Endothelial cell of umbilical vein (primary cell): ENCODE results near the gene TPSB2. TPM values are rescaled to one million over a fixed set of nuclear protein-coding genes. Genes with fewer than 3 reads are reported as not detected.

Experiments
- BruUV-seq: library from RNA; stranded (reverse); fragments of 400-500 nt; replicated peaks from 2 replicates; lab custom pipeline; 2021; lab: Mats Ljungman, UMichigan
- CTCF ChIA-PET: fragments of 300-600, 350-600 bp; sonication (Branson Sonifier 250); formaldehyde crosslinking; loops from one replicate; lab custom pipeline; 2021; ENCODE audit warnings: antibody characterized with exemption, inconsistent platforms; lab: Charles Lee
- POLR2A ChIA-PET: fragments of 300-600, 350-600 bp; sonication (Branson Sonifier 250); formaldehyde crosslinking; loops from one replicate; lab custom pipeline; 2021; ENCODE audit warnings: antibody characterized with exemption, inconsistent platforms; lab: Charles Lee
- DNase-seq: peaks from one replicate; pipeline ENCODE4 v3.0.0-alpha.2; 2011; ENCODE audit warnings: low read depth, low spot score
- FAIRE-seq: peaks from 2 replicates; lab custom pipeline; 2011; peaks lifted over from hg19 to GRCh38; lab: Jason Lieb, UNC
- H2AFZ ChIP-seq: 2 replicates; pipeline ENCODE4 v1.6.0; 2012; ENCODE audit warnings: low read depth, low read length, control low read depth, inconsistent platforms
- H3K27ac ChIP-seq: 2 replicates; pipeline ENCODE4 v1.5.1; 2011; ENCODE audit warnings: low read depth, mild to moderate bottlenecking, control low read depth, low read length, moderate library complexity; ENCODE audit not compliant: insufficient read depth
- H3K27me3 ChIP-seq, 2 experiments: 2 replicates each; pipeline versions ENCODE4 v1.6.0 to v1.6.1; 2011; ENCODE audit warnings: low read length in 2 of 2, mixed read lengths in 1 of 2; ENCODE audit not compliant: control insufficient read depth in 2 of 2, insufficient read depth in 2 of 2
- H3K36me3 ChIP-seq, 2 experiments: 2 replicates in 1 of 2; 3 replicates in 1 of 2; pipeline ENCODE4 v1.5.1; 2011; ENCODE audit warnings: low read length in 2 of 2, mild to moderate bottlenecking in 1 of 2, moderate library complexity in 1 of 2; ENCODE audit not compliant: control insufficient read depth in 2 of 2, insufficient read depth in 2 of 2; ENCODE audit errors: extremely low read depth in 1 of 2
- H3K4me1 ChIP-seq: 3 replicates; pipeline ENCODE4 v1.5.1; 2011; ENCODE audit warnings: mild to moderate bottlenecking, low read length; ENCODE audit not compliant: control insufficient read depth, insufficient read depth; ENCODE audit errors: extremely low read depth
- H3K4me2 ChIP-seq: 2 replicates; pipeline ENCODE4 v1.6.1; 2011; ENCODE audit warnings: low read length, control low read depth, mixed read lengths; ENCODE audit not compliant: insufficient read depth
- H3K4me3 ChIP-seq, 3 experiments: fragments of 200-600 bp in 1 of 3; sonication (generic), shearing (Covaris generic) in 1 of 3; replicated peaks in 1 of 3; 2 replicates each; pipeline ENCODE4 v1.5.1; 2011 to 2016; ENCODE audit warnings: control low read depth in 3 of 3, low read length in 3 of 3, mild to moderate bottlenecking in 2 of 3, inconsistent platforms in 1 of 3, low read depth in 1 of 3, moderate library complexity in 1 of 3; ENCODE audit not compliant: insufficient read depth in 1 of 3
- H3K79me2 ChIP-seq: 2 replicates; pipeline ENCODE4 v1.6.0; 2012; ENCODE audit warnings: low read length, inconsistent platforms; ENCODE audit not compliant: control insufficient read depth, insufficient read depth
- H3K9ac ChIP-seq: replicated peaks from 2 replicates; pipeline ENCODE3; 2011; ENCODE audit warnings: low read length, control low read depth; ENCODE audit not compliant: insufficient read depth; ENCODE audit errors: extremely low read depth
- H3K9me1 ChIP-seq: replicated peaks from 3 replicates; pipeline ENCODE4 v1.6.0; 2011; ENCODE audit warnings: mild to moderate bottlenecking, low read length; ENCODE audit not compliant: control insufficient read depth, insufficient read depth; ENCODE audit errors: extremely low read depth
- H3K9me3 ChIP-seq: replicated peaks from 2 replicates; pipeline ENCODE4 v1.5.1; 2012; ENCODE audit warnings: low read length, inconsistent platforms; ENCODE audit not compliant: control insufficient read depth, insufficient read depth
- H4K20me1 ChIP-seq: replicated peaks from 2 replicates; pipeline ENCODE3; 2011; ENCODE audit warnings: mild to moderate bottlenecking, low read length; ENCODE audit not compliant: control insufficient read depth, insufficient read depth; ENCODE audit errors: extremely low read depth
- EZH2 ChIP-seq: IDR thresholded peaks from 2 replicates; pipeline ENCODE4 v1.6.1; 2012; ENCODE audit warnings: borderline replicate concordance, low read depth, mild to moderate bottlenecking, moderate library complexity, low read length, inconsistent platforms; ENCODE audit not compliant: severe bottlenecking
- FOS ChIP-seq: IDR thresholded peaks from 2 replicates; pipeline ENCODE4 v1.6.1; 2011; ENCODE audit warnings: mild to moderate bottlenecking, low read length, moderate library complexity, borderline replicate concordance; ENCODE audit not compliant: insufficient read depth
- GATA2 ChIP-seq: IDR thresholded peaks from 2 replicates; pipeline ENCODE4 v1.7.0; 2011; ENCODE audit warnings: low read depth, mild to moderate bottlenecking, moderate library complexity, mixed read lengths, low read length; ENCODE audit not compliant: insufficient read length, insufficient read depth
- JUN ChIP-seq: IDR thresholded peaks from 2 replicates; pipeline ENCODE4 v1.6.1; 2011; ENCODE audit warnings: borderline replicate concordance, low read depth; ENCODE audit not compliant: insufficient read length, insufficient read depth
- MYC ChIP-seq: IDR thresholded peaks from one replicate; pipeline ENCODE4 v1.6.1; 2011; ENCODE audit warnings: mild to moderate bottlenecking, low read depth, low read length
- POLR2A ChIP-seq: IDR thresholded peaks from 2 replicates; pipeline ENCODE4 v1.6.1; 2012; ENCODE audit warnings: low read depth, mild to moderate bottlenecking, control low read depth, low read length
- POLR2AphosphoS5 ChIP-seq: IDR thresholded peaks from 2 replicates; pipeline ENCODE4 v1.6.1; 2012; ENCODE audit warnings: low read depth, mild to moderate bottlenecking, control low read depth, low read length, moderate library complexity; ENCODE audit not compliant: insufficient read depth
- dilution Hi-C: fragments of 300-500 bp; cut with MboI; formaldehyde crosslinking; loops from one replicate; pipeline ENCODE4 v1.15.0; 2019; ENCODE audit warnings: low sequenced_read_pairs; ENCODE audit not compliant: extremely low pct_ligation_motif_present
- intact Hi-C: fragments of 100-400 bp; cut with micrococcal nuclease; formaldehyde crosslinking; loops from one replicate; pipeline ENCODE4 v1.10.0; 2022
- polyA plus RNA-seq, 4 experiments: library from polyadenylated mRNA; depleted of rRNA in 3 of 4; stranded (reverse) in 3 of 4; unstranded in 1 of 4; fragments of >200 nt; gene quantifications; 2 replicates each; pipeline versions ENCODE4 v1.2.1 to v1.2.3, GENCODE V29; 2011 to 2012; ENCODE audit warnings: missing spikeins in 1 of 4
- total RNA-seq: library from RNA; stranded (reverse); gene quantifications from 2 replicates; pipeline ENCODE4 v1.2.3, GENCODE V29; 2021
- TF ChIP-seq, protein P1 (sequence below): IDR thresholded peaks from 2 replicates; pipeline ENCODE4 v1.6.1; 2011; ENCODE audit not compliant: insufficient read depth, insufficient read length
- TF ChIP-seq, protein P2 (sequence below), 2 donors: IDR thresholded peaks; 1 replicate in 1 of 2; 2 replicates in 1 of 2; pipeline ENCODE4 v1.5.1; 2011; ENCODE audit warnings: low read length in 2 of 2, mild to moderate bottlenecking in 2 of 2, moderate library complexity in 2 of 2, control low read depth in 1 of 2, inconsistent platforms in 1 of 2, low read depth in 1 of 2; ENCODE audit not compliant: insufficient read depth in 1 of 2; ENCODE audit errors: extremely low read depth in 1 of 2

Gene TPSB2
- total and polyA plus RNA-seq, 2 donors (not counting 3 experiments of a cell fraction or from before 2014, with no cell fraction given), result not detected

DNA sequence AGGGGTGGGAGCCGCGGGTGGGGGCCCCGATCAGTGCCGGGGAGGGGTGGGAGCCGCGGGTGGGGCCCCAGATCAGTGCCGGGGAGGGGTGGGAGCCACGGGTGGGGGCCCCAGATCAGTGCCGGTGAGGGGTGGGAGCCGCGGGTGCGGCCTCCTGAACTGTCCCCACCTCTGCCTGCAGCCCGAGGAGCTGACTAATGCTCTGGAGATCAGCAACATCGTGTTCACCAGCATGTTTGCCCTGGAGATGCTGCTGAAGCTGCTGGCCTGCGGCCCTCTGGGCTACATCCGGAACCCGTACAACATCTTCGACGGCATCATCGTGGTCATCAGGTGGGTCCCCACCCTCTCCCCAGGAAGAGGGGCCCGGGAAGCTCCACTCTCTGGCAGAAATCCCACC lies 25.1 kb downstream of the TPSB2 start:
- H3K9me3 ChIP-seq, result no peaks in the 10 kb centered on the region
- H3K27me3 ChIP-seq, result no peaks in the 10 kb centered on the region
- dilution Hi-C loops, result no loop called here
- no peak overlapping the region for H3K9ac ChIP-seq
- no TSS peak for BruUV-seq
- H3K9me1 ChIP-seq, result no peaks in the 10 kb centered on the region
- no peak overlapping the region for H2AFZ ChIP-seq
- no peak for DNase-seq
- H4K20me1 ChIP-seq, result no peaks in the 10 kb centered on the region
- TF ChIP-seq POLR2AphosphoS5, result no peak
- no peak for TF ChIP-seq MYC
- TF ChIP-seq, protein P1, sequence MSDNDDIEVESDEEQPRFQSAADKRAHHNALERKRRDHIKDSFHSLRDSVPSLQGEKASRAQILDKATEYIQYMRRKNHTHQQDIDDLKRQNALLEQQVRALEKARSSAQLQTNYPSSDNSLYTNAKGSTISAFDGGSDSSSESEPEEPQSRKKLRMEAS, result no peak
- TF ChIP-seq JUN, result no peak
- no peak for TF ChIP-seq EZH2
- TF ChIP-seq, protein P2, sequence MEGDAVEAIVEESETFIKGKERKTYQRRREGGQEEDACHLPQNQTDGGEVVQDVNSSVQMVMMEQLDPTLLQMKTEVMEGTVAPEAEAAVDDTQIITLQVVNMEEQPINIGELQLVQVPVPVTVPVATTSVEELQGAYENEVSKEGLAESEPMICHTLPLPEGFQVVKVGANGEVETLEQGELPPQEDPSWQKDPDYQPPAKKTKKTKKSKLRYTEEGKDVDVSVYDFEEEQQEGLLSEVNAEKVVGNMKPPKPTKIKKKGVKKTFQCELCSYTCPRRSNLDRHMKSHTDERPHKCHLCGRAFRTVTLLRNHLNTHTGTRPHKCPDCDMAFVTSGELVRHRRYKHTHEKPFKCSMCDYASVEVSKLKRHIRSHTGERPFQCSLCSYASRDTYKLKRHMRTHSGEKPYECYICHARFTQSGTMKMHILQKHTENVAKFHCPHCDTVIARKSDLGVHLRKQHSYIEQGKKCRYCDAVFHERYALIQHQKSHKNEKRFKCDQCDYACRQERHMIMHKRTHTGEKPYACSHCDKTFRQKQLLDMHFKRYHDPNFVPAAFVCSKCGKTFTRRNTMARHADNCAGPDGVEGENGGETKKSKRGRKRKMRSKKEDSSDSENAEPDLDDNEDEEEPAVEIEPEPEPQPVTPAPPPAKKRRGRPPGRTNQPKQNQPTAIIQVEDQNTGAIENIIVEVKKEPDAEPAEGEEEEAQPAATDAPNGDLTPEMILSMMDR (IDR thresholded peaks at IDR 0.05; ENCODE audit: extremely low read depth in 1 of 2, insufficient read depth in 1 of 2, low read depth in 1 of 2, low read length in 2 of 2), result no peak
- TF ChIP-seq POLR2A, result no peak
- no peak for TF ChIP-seq FOS
- TF ChIP-seq GATA2, result no peak
- CTCF ChIA-PET, result interaction anchor here (1.2 kb wide), 1 partner anchor 9 kb away, joined by 3 read pairs; no protein-coding TSS in a partner anchor
- H3K4me1 ChIP-seq, result no peaks in the 10 kb centered on the region
- H3K4me2 ChIP-seq, result no peak overlapping the region
- H3K27ac ChIP-seq, result no peak overlapping the region
- no peak overlapping the region for H3K4me3 ChIP-seq
- intact Hi-C loops, result no loop called here
- FAIRE-seq, result no peak
- H3K36me3 ChIP-seq, result no peaks in the 10 kb centered on the region
- H3K79me2 ChIP-seq, result no peaks in the 10 kb centered on the region
- POLR2A ChIA-PET, result no interaction called here
